Measurements from ENCODE around the gene THY1. TPM values are rescaled to one million over a fixed set of nuclear protein-coding genes. Genes with fewer than 3 reads are reported as not detected.

The THY1 gene
- total RNA-seq, 6 donors from 2014 or later = 0.39 to 30.5 (median 2.7) TPM; not detected in 1

DNA sequence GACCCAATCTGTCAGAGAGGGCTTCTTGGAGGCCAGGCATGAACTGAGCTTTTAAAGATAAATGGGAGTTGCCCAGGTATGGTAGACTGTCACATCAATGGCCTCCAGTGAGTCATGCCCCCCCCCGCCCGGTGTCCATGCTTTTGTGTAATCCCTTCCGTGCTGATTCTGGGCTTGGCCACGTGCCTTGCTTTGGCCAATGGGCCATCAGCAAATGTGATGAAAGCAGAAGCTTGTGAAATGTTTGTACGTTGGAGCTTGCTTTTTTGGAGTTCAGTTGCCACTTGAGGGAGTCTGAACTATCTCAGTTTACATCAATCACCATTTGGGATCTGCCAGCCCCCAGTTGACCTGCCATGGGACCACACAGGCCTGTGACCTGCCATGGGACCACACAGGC is 4.3 kb upstream of the THY1 start:
- ATAC-seq (ENCODE audit: low FRiP score in 2 of 2) (no peak), DNase-seq (no peak)
- Histone ChIP-seq H3K4me3 (no peak overlapping the region), H3K27ac (no peak overlapping the region), H3K36me3 (no peaks in the 10 kb centered on the region), H3K9me3 (no peaks in the 10 kb centered on the region), H3K4me1 (peaks cover 6 to 12% (median 8%) of the 10 kb centered on the region in 4 donors), H3K27me3 (peaks cover 0 to 15% (median 4%) of the 10 kb centered on the region in 4 donors)
- TF ChIP-seq POLR2AphosphoS5 (IDR thresholded peaks at IDR 0.05) = no peak
- TF ChIP-seq POLR2A (IDR thresholded peaks at IDR 0.05) = no peak
- no peak for TF ChIP-seq EP300 (IDR thresholded peaks at IDR 0.05)
- TF ChIP-seq, protein P1, sequence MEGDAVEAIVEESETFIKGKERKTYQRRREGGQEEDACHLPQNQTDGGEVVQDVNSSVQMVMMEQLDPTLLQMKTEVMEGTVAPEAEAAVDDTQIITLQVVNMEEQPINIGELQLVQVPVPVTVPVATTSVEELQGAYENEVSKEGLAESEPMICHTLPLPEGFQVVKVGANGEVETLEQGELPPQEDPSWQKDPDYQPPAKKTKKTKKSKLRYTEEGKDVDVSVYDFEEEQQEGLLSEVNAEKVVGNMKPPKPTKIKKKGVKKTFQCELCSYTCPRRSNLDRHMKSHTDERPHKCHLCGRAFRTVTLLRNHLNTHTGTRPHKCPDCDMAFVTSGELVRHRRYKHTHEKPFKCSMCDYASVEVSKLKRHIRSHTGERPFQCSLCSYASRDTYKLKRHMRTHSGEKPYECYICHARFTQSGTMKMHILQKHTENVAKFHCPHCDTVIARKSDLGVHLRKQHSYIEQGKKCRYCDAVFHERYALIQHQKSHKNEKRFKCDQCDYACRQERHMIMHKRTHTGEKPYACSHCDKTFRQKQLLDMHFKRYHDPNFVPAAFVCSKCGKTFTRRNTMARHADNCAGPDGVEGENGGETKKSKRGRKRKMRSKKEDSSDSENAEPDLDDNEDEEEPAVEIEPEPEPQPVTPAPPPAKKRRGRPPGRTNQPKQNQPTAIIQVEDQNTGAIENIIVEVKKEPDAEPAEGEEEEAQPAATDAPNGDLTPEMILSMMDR (IDR thresholded peaks at IDR 0.05) = no peak
- WGBS, 2 donors = 62 to 67% methylated on average over 5 of the region's 5 CpGs

DNA sequence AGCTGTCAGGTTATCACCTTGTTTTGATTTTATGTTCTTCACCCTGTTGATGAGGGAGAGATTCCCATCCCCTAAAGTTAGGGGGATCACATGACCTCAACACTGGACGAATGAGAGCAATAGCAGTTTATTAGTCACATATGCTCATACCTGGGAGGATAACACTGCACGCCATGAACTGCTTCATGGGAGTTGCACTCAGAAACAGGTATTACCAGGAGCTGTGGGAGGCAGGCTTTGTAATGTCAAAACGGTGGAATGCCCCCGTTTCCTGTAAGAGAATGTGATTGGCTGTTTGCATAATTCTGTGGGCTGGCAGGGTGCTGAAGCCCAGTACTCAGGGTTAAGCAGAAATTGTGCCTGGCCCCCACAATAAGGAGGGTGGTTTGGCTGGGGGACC is 3.2 kb upstream of the THY1 start:
- no peaks in the 10 kb centered on the region for H3K36me3 ChIP-seq
- peaks cover 0 to 21% (median 6%) of the 10 kb centered on the region in 4 donors for H3K27me3 ChIP-seq
- DNase-seq (no peak), ATAC-seq (ENCODE audit: low FRiP score in 2 of 2) (no peak)
- 55 to 59% methylated on average over 4 of the region's 4 CpGs for WGBS, 2 donors
- H3K27ac ChIP-seq = no peak overlapping the region
- no peaks in the 10 kb centered on the region for H3K9me3 ChIP-seq
- no peak overlapping the region for H3K4me3 ChIP-seq
- peaks cover 7 to 22% (median 16%) of the 10 kb centered on the region in 4 donors for H3K4me1 ChIP-seq
- TF ChIP-seq EP300 (IDR thresholded peaks at IDR 0.05) = no peak
- TF ChIP-seq, protein P1 (IDR thresholded peaks at IDR 0.05) = no peak
- no peak for TF ChIP-seq POLR2A (IDR thresholded peaks at IDR 0.05)
- no peak for TF ChIP-seq POLR2AphosphoS5 (IDR thresholded peaks at IDR 0.05)

DNA sequence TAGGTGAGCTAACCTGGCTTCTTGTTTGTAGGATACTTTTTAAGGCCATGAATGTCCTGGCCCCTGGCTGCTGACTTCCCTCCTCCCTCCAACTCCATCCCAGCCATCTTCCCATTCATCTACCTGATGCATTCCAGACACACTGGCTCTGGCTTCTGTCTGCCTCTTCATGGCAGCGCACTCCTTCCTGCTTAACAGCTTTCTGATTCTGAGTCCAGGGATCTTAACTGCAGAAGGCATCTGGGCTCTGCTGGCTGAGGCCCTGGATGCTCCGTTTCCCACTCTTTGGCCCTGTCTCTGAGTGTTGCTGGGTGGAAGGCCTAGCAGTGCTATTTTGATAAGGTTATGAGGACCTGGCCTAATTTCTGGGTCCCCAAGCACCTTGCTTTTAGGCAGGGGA is 1.8 kb upstream of the THY1 start:
- peaks cover 0 to 21% (median 6%) of the 10 kb centered on the region in 4 donors for H3K27me3 ChIP-seq
- no peak for DNase-seq
- H3K4me3 ChIP-seq = no peak overlapping the region
- H3K9me3 ChIP-seq = no peaks in the 10 kb centered on the region
- peaks cover 7 to 22% (median 16%) of the 10 kb centered on the region in 4 donors for H3K4me1 ChIP-seq
- no peak overlapping the region for H3K27ac ChIP-seq
- ATAC-seq (ENCODE audit: low FRiP score in 2 of 2) = no peak
- WGBS, 2 donors = 96 to 97% methylated on average over 2 of the region's 2 CpGs
- no peaks in the 10 kb centered on the region for H3K36me3 ChIP-seq
- TF ChIP-seq EP300 (IDR thresholded peaks at IDR 0.05) (no peak), POLR2A (IDR thresholded peaks at IDR 0.05) (no peak), POLR2AphosphoS5 (IDR thresholded peaks at IDR 0.05) (no peak)
- TF ChIP-seq, protein P1 (IDR thresholded peaks at IDR 0.05) = no peak

DNA sequence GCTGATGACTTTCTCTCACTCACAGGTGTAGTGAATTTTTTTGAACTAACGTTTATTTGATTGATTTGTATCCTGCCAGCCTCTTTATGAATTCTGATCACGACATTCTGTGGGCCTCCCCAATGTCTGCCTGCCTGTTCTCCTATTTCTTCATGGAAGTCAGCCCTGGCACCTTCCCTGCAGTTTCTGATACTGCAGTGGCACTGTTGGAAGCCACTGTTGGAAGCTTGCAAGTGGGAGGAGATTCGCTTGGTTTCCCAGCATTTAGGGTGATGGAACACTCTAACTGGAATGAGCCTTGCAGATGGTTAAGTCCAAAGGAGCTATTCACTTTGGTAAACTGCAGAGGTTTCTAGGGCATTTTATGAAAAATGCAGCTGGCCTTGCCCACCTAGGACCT is 1.3 kb upstream of the THY1 start:
- Histone ChIP-seq H3K4me1 (peaks cover 7 to 22% (median 16%) of the 10 kb centered on the region in 4 donors), H3K9me3 (no peaks in the 10 kb centered on the region), H3K4me3 (no peak overlapping the region), H3K27ac (no peak overlapping the region), H3K36me3 (no peaks in the 10 kb centered on the region), H3K27me3 (peaks cover 0 to 21% (median 6%) of the 10 kb centered on the region in 4 donors)
- TF ChIP-seq, protein P1 (IDR thresholded peaks at IDR 0.05) = no peak
- WGBS, 2 donors = 85 to 87% methylated on average over 3 of the region's 3 CpGs
- DNase-seq (no peak), ATAC-seq (ENCODE audit: low FRiP score in 2 of 2) (no peak)

GRCh38 chr11:119423509-119424254 is 710 bp upstream of the THY1 start:
- Histone ChIP-seq H3K27ac (no peak overlapping the region), H3K4me3 (peak overlapping the region in 2 of 4 donors; percentile 21 to 43), H3K27me3 (peaks cover 0 to 21% (median 6%) of the 10 kb centered on the region in 4 donors), H3K9me3 (no peaks in the 10 kb centered on the region), H3K4me1 (peaks cover 7 to 22% (median 16%) of the 10 kb centered on the region in 4 donors), H3K36me3 (no peaks in the 10 kb centered on the region)
- 66 to 69% methylated on average over 14 of the region's 14 CpGs for WGBS, 2 donors
- no peak for ATAC-seq (ENCODE audit: low FRiP score in 2 of 2)
- no peak for DNase-seq
- TF ChIP-seq EP300 (IDR thresholded peaks at IDR 0.05) (no peak), POLR2AphosphoS5 (IDR thresholded peaks at IDR 0.05) (no peak), POLR2A (IDR thresholded peaks at IDR 0.05) (no peak)
- TF ChIP-seq, protein P1 (IDR thresholded peaks at IDR 0.05) = no peak

Data from upper lobe of left lung (tissue), 6 donors.